NCI-H1930 (cell line): Measurements from ENCODE around the gene DDIT3.
"Not testable (repeated sequence)": the region's sequence is repeated elsewhere in the genome, so short reads cannot be mapped to it uniquely, and the experiment has no call there.

ENCODE experiments used
- DNase-seq, 2 experiments: peaks; one replicate each; lab custom pipeline; 2025; lab: John Stamatoyannopoulos, UW

Gene DDIT3

DNA sequence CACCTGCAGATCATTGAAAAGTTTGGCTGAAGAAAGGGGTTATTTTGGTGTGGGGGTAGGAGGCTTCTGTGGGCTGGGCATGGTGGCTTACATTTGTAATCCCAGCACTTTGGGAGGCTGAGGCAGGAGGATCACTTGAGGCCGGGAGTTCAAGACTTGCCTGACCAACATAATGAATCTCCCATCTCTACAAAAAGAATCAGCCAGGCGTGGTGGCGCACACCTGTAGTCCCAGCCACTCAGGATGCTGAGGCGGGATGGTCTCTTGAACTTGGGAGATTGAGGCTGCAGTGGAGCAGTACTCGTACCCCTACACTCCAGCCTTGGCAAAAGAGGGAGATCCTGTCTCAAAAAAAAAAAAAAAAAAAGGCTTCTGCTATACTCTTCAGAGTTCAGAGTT, 7.0 kb downstream of the DDIT3 start:
- DNase-seq = no peak

DNA sequence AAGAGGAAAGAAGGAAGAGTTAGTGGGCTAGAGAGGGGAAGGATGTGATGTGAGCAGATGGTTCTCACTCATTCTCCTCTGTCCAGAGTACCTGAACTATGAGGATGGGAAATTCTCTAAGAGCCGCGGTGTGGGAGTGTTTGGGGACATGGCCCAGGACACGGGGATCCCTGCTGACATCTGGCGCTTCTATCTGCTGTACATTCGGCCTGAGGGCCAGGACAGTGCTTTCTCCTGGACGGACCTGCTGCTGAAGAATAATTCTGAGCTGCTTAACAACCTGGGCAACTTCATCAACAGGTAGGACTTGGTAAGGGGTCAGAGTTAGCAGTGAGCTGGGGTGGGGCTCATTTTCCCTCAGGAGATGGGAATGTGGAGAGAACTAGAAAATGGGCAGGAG, 7.6 kb downstream of the DDIT3 start:
- DNase-seq = no peak

- DNase-seq = no peak
Observed at GRCh38 chr12:57511588-57512325, 8.6 kb downstream of the DDIT3 start.

GRCh38 chr12:57511161-57511560, 9.2 kb downstream of the DDIT3 start:
- DNase-seq = no peak

DNA sequence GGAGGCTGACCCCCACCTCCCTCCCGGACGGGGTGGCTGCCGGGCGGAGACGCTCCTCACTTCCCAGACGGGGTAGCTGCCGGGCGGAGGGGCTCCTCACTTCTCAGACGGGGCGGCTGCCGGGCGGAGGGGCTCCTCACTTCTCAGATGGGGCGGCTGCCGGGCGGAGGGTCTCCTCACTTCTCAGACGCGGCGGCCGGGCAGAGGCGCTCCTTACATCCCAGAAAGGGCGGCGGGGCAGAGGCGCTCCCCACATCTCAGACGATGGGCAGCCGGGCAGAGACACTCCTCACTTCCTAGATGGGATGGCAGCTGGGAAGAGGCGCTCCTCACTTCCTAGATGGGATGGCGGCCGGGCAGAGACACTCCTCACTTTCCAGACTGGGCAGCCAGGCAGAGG, 12.5 kb downstream of the DDIT3 start:
- not testable (repeated sequence) for DNase-seq

- not testable (repeated sequence) for DNase-seq
Observed at GRCh38 chr12:57506541-57506940, 13.8 kb downstream of the DDIT3 start.

DNA sequence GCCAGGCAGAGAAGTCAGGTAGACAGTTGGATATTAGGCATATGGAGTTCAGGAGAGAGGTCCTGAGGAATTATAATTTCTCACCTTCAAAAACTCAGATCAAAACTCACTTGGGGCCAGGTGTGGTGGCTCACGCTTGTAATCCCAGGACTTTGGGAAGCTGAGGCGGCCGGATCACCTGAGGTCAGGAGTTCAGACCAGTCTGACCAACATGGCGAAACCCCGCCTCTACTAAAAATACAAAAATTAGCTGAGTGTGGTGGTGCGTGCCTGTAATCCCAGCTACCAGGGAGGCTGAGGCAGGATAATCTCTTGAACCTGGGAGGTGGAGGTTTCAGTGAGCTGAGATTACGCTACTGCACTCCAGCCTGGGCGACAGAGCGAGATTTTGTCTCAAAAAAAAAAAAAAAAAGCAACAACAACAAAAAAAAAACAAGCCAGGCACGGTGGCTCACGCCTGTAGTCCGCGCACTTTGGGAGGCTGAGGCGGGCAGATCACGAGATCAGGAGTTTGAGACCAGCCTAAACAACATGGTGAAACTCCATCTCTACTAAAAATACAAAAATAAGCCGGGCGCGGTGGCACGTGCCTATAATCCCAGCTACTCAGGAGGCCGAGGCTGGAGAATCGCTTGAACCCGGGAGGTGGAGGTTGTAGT, 17.9 kb downstream of the DDIT3 start:
- not testable (repeated sequence) for DNase-seq

DNA sequence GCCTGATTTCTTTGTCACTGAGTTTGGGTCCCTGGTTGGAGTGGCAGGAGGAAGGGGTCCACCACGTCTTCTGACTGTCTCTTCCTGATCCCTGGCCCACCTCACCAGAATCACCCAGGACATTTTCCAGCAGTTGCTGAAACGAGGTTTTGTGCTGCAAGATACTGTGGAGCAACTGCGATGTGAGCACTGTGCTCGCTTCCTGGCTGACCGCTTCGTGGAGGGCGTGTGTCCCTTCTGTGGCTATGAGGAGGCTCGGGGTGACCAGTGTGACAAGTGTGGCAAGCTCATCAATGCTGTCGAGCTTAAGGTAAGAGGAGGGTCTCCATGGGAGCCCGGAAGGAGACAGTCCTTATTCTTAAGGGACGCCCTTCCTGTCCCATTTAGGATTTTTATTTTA, 20.1 kb downstream of the DDIT3 start:
- no peak for DNase-seq

DNA sequence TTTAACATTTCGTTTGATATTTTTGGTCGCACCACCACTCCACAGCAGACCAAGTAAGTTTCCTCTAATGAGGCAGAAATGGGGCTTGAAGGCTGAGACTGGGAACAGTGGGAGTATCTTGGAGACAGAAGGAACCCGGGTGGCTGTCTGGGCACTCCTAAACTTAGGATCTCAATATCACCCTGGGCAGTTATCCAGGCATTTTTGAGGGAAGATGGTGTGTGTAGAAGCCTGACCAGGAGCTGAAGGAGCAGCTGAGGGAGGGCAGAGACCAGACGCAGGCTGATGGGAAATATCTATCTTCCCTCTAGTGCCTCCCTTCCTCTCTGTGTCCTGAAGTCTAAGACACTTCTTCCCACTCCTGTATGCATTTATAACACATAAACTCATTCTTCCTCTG, 21.7 kb downstream of the DDIT3 start:
- no peak for DNase-seq

GRCh38 chr12:57498132-57498502, 22.2 kb downstream of the DDIT3 start:
- DNase-seq = no peak

DNA sequence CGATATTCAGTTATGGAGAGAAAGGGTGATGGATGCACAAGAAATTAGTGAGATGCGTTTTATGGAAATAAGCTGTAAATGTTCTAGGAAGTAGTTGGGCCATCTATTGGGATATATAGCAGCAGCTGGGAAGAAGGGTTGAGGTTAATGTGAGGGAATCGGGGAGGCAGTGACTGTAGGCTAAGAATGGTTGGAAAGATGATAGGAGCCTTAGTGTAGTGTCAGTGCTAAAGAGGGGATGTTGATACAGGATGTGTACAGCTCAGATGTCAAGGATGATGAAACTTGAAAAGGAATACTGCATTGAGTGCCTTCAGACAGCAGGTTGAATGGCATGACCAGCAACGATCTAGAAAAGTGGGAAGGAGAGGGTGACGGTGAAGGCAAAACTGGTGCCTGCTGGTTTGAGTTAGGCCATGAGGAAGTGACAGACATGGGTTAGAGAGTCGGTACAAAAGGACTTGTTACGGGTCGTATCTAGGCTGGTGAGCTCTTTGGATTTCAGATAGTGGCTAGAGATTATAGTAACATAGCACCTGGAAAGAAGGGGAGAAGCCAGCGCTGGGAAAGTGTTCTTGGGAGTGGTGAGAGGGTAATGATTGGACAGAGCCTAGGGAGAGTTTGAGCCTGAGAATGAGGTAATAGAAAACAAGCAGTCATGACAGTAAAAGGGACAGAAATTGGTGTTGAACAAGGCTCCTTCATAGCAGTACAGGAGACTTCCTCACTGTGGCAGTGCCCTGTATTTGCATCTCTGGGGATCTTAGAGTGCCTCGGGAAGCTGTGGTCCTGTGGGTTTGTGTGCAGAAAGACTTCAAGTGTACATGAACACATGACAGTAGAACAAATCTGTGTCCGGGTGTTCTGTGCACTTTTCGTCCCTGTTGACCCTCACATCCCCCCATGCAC, 22.8 kb downstream of the DDIT3 start:
- DNase-seq = no peak

DNA sequence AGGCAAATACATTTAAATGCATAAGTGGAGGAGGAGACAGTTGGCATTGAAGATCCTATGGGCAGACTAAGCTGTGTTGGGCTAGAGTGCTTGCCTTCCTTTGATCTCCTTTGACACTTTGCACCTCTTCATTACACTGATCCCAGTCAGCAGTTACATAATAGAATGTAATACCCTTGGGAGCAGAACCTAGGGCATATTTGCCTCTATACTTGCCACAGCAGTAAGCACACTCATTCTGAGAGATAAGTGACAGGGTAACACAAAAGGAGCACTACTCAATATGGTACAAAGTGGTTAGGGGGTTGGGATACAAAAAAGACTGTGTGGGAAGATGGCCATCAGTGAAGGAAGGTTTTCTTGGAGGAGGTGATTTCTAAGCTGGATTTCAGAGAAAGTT, 23.5 kb downstream of the DDIT3 start:
- no peak for DNase-seq

DNA sequence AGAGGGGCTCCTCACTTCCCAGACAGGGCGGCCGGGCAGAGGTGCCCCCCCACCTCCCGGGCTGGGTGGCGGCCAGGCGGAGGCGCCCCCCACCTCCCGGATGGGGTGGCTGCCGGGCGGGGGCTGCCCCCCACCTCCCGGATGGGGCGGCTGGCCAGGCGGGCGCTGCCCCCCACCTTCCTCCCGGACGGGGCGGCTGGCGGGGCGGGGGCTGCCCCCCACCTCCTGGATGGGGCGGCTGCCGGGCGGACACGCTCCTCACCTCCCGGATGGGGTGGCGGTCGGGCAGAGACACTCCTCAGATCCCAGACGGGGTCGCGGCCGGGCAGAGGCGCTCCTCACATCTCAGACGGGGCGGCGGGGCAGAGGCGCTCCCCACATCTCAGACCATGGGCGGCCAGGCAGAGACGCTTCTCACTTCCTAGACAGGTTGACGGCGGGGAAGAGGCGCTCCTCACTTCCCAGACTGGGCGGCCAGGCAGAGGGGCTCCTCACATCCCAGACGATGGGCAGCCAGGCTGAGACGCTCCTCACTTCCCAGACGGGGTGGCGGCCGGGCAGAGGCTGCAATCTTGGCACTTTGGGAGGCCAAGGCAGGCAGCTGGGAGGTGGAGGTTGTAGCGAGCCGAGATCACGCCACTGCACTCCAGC, 25.1 kb downstream of the DDIT3 start:
- not testable (repeated sequence) for DNase-seq

GRCh38 chr12:57491393-57492280, 28.7 kb downstream of the DDIT3 start:
- no peak for DNase-seq

DNA sequence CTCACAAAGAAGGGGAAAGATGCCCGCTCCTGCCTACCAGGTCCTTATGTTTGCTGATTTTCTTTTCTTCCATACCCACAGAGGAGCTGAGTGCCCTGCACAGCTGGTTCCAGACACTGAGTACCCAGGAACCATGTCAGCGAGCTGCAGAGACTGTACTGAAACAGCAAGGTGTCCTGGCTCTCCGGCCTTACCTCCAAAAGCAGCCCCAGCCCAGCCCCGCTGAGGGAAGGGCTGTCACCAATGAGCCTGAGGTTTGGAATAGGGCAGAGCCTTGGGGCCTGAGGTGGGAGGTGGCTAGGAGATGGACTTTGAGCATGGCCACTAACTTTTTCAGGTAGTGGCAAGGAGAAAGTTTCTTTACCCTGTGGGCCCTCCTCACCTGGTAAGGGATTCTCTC, 30.2 kb downstream of the DDIT3 start:
- no peak for DNase-seq

DNA sequence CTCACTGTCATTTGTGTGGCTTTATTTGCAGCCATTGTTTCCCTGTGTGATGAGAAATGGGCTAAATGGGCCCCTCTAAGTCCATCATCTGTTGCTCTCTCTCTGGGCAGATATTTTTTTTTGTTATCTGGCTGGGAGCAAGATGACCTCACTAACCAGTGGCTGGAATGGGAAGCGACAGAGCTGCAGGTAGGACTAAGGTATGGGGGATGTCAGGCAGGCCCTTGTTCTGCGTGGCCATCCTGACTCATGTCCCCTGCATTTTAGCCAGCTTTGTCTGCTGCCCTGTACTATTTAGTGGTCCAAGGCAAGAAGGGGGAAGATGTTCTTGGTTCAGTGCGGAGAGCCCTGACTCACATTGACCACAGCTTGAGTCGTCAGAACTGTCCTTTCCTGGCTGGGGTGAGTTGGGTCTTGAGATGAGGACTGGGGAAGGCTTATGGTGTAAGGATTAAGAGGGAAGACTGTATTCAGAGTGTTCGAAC, 31.1 kb downstream of the DDIT3 start:
- DNase-seq = no peak

DNA sequence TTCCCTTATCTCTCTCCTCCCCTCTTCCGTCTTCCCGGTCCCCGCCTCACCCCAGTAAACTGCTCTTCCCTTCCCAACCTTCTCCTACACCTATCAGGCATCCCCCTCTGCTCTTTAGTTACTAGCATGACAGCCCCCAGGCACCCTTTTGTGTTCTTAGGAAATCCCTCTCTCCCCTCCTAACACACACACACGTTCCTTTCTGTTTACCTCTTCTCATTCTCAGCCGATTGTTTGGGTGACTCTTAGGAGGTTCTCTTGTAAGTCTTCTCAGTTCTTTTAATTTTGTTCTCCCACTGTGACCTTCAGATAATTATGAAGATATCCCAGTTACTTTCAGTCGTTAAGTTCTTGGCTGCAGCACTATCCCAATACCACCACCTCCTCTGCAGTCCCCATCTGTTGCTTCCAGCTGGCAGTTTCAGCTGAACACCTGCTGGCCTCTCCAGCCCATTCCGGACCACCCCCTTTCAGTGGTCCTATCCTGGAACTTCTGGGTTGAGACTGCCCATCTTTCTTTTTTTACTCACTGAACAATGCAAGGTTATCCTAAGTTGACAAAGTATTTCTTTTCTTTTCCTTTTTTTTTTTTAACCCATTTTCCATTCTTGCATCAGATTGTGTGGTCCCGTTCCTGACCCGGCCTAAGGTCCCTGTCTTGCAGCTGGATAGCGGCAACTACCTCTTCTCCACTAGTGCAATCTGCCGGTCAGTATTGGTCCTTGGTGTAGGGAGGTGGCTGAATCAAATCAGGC, 31.7 kb downstream of the DDIT3 start:
- DNase-seq = no peak

GRCh38 chr12:57487597-57488401, 32.5 kb downstream of the DDIT3 start, which contains the start of gene MARS1:
Gene MARS1, plus strand, starts transcription at chr12:57488068. Its CDS starts 23 bp downstream, at chr12:57488091.
- peak; percentile 93 to 96 for DNase-seq

GRCh38 chr12:57487055-57487596, 33.2 kb downstream of the DDIT3 start:
- no peak for DNase-seq
